HTR-8/SVneo (cell line): ENCODE results near the gene CX3CL1.
"Not testable (repeated sequence)": the region's sequence is repeated elsewhere in the genome, so short reads cannot be mapped to it uniquely, and the experiment has no call there.

Experiments
- DNase-seq: peaks from one replicate; pipeline ENCODE4 v3.0.0; 2011; ENCODE audit warnings: low spot score, mixed read lengths; ENCODE audit not compliant: insufficient read length
- FAIRE-seq: peaks from 2 replicates; lab custom pipeline; 2011; peaks lifted over from hg19 to GRCh38; lab: Jason Lieb, UNC

Gene CX3CL1

DNA sequence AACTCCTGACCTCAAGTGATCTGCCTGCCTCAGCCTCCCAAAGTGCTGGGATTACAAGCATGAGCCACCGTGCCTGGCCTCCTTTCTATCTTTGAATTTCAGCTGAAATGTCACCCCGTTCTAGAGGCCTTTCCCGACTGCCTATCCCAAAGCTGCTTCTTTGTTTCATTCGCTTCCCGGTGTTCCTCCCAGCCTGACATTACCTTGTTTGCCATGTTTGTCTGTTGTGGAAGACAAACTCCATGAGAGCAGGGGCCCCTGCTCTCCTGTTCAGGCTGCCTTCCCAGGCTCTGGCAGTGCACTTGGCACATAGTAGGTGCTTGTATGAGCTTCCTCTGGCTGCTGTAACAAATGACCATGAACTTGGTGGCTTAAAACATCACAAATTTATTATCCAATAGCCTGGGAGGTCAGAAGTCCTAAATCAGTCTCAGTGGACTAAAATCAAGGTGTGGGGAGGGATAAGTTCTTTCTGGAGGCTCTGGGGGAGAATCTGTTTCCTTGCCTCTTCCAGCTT, 16.3 kb upstream of the CX3CL1 start:
- FAIRE-seq (no peak), DNase-seq (no peak)

DNA sequence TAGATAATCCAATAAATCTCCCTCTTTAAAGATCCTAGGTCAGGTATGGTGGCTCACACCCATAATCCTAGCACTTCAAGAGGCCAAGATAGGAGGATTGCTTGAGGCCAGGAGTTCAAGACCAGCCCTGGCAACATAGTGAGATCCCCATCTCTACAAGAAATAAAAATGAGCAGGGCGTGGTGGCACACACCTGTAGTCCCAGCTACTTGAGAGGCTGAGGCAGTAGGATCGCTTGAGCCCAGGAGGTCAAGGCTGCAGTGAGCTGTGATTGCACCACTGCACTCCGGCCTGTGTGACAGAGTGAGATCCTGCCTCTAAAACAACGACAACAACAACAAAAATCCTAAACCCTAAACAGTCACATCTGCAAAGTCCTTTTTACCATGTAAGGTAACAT, 15.7 kb upstream of the CX3CL1 start:
- DNase-seq = no peak
- no peak for FAIRE-seq

DNA sequence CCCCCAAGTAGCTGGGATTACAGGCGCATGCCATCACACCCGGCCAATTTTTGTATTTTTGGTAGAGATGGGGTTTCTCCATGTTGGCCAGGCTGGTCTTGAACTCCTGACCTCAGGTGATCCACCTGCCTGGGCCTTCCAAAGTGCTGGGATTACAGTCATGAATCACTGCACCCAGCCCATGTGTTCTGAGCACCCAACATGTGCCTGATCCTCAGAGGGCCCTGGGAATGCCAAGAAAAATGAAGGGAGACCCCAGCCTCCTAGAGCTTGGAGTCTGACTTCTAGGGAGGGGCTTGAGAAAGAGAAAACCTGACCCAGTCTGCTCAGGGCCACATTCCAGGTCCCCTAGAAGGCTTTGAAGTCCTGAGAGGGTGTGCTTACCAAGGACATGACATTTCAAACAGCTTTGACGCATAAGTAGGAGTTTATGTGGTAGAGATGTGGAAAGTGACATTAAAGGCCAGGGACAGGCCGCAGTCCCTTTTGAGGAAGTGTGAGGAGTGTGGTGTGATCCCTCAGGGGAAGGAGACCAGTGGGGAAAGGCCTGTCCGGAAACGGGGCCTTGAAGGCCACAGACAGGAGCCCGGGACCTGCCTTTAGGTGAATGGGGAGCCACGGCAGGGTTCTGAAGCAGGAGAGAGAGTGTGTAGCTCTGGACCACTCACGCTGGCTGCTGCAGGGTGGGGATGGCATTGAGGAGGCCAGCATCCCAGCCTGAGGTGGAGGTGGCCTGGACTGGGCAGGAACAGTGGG, 14.8 kb upstream of the CX3CL1 start:
- no peak for FAIRE-seq
- DNase-seq = no peak

DNA sequence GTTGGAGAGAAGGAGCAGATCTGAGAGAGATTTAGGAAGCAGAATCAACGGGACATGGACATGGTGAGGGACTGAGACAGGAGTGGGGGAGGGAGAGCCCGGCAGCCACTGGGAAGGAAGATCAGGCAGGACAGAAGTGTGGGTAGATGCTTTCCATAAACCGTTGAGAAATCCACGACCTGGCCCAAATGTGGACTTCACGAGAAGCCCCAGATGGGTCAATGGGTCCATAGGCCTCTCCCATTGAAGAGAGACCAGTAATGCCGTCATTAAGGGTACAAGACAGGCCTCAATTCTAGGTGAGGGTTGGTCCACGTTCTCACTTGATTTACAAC, 14.2 kb upstream of the CX3CL1 start:
- DNase-seq = no peak
- no peak for FAIRE-seq

DNA sequence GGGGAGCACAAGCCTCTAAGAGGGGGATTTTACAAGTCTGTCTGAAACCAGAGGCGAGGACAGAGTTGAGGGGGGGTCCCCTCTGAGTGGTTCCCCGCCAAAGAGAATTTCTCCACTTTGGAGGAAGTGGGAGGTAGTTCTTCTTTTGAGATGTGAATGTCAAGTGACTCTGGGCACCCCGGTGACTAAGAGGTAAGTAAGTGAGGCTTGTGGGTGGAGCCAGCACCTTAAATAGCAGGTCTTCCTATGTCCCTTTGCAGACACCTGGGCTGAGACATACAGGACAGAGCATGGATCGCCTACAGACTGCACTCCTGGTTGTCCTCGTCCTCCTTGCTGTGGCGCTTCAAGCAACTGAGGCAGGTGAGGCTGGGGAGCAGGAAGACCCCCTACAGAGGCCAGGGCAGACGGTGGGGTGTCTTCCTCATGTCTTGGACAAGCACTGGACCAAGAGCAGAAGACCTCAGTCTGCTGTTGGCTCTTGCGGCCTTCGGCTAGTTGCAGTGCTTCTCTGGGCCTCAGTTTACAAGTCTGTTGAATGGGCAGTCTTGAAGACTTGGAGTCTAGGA, 13.7 kb upstream of the CX3CL1 start, which contains the start of gene CCL22:
TSS of gene CCL22 (plus strand) at position 257 of the 569 bp plus-strand sequence. CDS start at position 291, 34 bp downstream.
- no peak for DNase-seq
- no peak for FAIRE-seq

DNA sequence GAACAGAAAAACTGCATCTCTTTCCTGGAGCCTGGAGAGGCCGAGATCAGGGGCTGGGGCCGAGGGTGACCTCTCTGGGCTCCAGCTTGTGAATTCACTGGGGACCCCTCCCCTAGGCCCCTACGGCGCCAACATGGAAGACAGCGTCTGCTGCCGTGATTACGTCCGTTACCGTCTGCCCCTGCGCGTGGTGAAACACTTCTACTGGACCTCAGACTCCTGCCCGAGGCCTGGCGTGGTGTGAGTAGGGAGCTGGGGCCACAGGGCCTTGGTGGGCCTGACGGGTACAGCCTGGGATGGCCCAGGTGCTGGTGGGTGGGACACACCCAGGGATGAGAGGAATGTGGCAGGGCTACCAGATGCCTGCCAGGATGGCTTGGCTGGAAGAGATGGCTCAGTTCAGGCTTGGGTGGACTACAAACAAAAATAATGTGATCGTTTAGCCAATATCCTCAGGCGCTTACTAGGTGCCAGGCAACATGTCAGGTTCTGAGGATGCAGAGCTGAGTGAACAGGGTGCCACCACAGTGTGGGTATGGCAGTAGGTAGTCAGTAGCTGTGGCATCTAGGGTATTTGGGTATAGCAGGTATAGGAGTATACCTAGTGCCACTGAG, 11.9 kb upstream of the CX3CL1 start:
- FAIRE-seq = no peak
- no peak for DNase-seq

DNA sequence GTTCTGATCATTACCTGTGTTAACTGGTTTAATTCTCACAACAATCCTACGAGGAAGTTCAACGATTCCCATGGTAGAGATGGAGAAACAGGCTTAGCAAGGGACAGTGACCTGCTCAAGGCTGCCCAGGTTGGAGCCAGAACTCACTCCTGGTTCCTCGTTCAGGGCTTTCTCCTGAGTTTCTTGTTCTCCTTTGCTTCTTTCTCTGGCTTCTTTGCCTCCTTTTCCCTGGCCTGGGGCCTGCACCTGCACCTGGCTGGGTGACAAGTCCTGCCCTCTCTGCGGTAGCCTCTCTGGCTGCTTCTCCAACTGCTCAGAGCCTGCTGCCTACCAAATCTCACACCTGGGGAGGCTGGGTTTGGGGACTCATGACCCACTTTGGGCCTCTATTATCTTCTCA, 10.9 kb upstream of the CX3CL1 start:
- FAIRE-seq = no peak
- no peak for DNase-seq

DNA sequence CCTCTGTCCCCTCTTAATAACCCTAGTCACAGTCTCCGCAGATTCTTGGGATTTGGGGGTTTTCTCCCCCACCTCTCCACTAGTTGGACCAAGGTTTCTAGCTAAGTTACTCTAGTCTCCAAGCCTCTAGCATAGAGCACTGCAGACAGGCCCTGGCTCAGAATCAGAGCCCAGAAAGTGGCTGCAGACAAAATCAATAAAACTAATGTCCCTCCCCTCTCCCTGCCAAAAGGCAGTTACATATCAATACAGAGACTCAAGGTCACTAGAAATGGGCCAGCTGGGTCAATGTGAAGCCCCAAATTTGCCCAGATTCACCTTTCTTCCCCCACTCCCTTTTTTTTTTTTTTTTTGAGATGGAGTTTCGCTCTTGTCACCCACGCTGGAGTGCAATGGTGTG, 8.1 kb upstream of the CX3CL1 start:
- DNase-seq = no peak
- no peak for FAIRE-seq

DNA sequence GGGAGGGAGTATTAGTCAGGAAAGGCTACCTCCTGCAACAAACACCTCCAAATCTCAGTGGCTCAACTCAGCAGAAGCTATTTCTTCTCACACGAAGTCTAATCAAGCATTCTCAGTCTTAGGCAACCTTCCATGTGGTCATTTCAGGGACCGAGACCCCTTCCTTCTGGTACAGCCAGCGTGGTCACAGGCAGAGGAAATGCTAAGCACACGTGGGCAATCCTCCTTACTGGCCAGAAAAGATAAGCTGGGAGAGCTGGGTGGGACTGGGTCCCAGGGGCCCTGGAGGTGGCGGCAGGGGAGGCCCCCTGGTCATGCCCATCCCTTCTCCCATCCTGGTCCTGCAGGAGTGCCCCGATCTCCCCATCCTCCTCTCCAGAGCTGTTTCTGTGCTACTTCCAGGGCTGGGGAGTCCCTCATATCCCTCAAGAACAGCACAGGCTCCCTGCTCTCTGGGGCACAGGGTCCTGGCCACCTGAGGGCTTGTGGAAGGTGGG, 5.7 kb upstream of the CX3CL1 start:
- DNase-seq (no peak), FAIRE-seq (no peak)

DNA sequence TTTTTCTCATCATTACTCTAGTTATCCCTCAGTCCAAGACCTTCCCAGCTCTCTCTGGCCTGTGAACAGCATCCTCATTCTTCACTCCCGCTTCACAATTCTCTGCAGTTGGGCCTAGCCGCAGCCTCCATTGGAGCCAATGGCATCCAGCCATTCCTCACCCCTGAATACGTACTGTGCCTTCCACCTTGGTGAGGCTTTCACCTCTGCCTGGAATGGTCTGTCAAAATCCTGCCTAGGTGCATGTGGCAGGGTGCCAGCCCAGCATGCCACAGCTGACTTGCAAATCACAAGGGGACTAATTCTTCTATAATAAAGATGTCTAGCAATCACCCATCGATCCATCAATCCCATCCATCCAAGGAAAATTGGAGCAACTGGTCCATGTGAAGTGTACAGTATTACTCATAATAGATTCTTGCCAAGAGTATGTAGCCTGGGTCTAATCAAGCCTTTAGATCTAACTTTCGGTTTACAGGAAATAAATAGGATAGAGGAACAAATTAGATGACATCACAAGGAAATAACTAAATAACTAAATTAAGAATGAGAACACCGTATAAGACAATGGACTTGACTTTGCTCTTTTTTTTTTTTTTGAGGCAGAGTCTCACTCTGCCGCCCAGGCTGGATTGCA, 5.1 kb upstream of the CX3CL1 start:
- DNase-seq = no peak
- FAIRE-seq = no peak

DNA sequence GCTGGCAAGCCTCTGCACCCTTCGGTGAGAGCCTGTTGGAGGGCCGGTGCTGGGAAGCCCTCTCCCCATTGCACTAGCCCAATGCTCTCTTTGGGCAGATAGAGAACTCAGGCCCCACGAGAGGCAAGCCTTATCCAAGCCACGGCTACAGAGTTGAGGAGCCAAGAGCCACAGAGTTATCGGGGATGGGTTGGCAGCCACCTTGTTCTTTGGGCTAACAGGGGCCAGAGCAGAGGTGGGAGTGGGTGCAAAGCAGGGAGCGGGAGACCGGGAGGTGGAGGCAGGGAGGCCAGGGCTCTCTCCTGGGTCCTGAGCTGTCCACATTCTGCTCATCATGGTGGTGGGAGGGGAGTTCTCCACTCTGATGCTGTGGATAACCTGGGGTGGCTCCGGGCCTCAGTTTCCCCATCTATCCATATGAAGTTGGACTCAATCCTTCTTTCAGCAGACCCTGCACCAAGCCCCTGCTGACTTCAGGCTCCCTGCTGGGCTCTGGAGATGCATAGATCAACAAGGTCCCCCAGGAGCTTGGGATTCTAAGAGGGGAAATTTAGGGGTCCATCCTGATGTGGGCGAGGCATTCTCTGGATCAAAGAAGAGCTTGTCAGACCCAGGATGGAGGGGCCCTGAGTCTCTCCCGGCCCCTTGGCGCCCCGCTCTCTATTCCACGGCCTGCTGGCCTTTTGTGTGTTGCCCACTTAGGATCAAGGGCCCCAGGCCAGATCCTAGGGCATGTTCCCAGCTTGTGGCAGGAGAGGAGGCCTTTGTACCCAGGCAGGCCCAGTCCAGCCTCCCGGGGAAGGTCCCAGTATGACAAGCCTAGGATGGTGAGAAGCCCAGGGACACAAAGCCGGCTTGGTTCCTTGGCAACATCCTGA, 557 bp upstream of the CX3CL1 start:
- FAIRE-seq (no peak), DNase-seq (no peak)

DNA sequence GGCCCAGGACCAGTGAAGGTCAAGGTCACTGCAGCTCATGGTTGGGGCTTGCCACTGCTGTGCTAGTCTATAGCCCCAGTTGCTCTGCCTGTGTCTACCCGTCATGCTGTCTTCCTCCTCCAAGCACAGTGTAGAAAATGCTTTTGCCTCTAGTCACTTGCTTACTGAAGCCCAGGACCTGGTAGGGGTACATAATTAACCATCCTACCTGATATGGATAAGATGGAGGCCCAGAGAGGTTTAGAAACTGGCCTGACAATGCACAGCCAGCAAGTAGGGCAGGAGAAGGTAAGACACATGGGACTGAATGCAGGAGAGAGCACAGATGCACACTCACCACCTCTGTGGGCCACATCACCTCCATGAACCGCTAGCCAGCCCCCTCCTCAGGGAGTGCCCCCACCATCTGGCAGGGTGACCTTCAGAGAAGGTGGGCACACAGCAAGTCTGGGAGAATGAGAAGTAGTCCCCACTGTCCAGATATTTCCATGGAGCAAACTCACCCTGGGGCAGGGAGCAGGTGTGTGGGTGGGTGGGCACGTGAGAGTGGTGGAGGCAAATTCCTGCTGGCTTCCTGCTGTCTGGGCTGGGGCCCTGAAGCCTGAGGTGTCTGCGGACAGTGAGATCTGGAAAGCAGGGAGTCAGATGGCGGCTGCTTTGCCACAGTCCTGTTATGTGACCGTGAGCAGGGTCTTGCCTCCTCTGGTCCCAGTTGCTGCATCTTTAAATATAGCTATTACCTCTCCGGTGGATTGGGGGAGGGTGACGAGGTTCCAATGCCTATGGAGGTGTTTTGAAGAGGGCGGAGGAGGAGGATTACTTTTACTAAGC, 1.0 kb downstream of the CX3CL1 start:
- no peak for DNase-seq
- no peak for FAIRE-seq

DNA sequence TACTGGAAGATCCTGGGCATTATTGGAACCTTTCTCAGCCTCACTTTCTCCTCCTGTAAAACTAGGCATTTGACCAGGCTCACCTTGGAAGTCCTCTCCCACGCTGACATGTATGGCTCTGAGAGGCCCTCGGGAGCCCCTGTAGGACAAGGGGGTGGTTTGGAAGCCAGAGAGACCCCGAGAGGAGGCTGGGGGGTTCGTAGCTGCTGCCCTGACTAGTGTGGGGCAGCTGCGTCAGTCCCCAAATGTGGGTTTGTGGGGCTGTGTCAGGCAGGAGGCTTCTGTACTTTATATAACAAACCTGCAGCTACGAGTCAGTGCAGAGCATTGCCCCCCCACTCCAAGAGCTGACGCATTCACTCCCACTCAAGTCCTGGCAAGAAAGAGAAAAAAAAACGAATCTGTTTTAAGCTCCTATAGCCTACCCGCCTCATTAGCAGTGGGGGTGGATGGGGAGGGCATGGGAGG, 1.8 kb downstream of the CX3CL1 start:
- FAIRE-seq = no peak
- DNase-seq = no peak

DNA sequence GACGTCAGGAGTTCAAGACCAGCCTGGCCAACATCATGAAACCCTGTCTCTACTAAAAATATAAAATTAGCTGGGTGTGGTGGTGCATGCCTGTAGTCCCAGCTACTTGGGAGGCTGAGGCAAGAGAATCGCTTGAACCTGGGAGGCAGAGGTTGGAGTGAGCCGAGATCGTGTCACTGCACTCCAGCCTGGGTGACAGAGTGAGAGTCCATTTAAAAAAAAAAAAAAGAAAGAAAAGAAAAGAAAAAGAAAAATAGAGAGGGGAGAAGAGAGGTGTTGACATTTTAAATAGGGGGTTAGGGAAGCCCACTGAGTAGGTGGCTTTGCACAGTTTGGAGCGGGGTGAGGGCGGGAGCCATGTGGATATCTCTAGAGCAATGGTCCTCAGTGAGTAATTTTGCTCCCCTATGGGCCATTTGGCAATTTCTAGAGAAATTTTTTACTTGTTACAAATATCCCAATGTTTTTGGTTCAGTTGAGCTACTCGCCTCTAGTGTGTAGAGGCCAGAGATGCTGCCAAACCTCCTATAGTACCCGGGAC, 2.7 kb downstream of the CX3CL1 start:
- not testable (repeated sequence) for FAIRE-seq, DNase-seq

DNA sequence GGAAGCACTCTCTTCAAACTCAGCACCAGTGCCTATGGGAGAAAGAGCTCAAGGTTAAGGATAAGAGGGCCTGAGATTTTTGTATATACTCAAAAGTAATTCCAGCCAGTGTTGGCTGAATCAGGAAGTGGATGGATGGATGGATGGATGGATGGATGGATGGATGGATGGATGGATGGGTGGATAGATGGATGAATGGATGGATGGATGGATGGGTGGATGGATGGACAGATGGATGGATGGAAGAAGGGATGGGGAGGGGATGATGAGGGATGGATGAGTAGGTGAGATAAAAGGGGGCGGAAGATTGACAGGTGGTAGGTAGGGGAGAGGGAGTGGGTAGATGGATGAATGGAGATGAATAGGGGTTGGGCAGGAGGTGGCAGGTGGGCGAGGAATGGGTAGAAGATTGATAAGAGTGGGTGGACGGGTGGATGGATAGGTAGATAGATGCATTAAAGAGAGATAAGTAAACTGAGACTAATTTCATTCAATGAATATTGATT, 4.1 kb downstream of the CX3CL1 start:
- FAIRE-seq (no peak), DNase-seq (no peak)

DNA sequence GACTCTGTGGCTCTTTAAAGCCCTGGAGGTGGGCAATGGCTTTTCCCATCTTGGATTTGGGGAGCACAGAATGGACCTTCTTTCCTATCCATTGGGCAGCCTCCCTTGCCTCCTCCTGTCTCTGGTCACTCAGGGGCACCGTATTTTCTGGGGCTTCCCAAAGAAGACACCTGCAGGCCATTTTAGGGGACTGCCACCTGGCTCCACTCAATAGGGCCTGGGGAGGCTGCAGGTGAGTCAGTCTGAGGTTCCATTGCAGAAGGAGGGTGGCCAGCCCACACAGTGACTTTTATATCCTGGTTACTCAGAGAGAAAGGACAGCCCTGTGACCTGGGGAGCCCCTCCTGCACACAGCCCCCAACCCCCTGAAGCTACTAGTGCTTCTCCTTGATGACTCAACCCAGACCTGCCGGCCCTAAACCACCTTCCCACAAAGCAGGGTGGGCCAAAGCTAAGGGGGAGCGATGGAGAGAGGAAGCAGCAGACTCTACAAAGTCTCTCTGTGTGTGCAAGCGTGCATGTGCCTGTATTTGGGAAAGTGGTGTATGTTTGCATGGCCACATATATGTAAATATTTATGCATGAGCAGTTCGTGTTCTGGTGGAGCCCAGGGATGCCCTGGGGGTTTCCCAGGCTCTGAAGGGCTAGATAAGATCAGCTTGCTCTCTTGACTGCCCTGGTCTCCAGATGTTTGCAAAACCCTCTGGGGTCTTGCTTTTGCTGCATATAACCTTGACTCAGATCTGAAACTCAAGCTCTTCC, 5.0 kb downstream of the CX3CL1 start:
- no peak for FAIRE-seq
- DNase-seq = no peak

DNA sequence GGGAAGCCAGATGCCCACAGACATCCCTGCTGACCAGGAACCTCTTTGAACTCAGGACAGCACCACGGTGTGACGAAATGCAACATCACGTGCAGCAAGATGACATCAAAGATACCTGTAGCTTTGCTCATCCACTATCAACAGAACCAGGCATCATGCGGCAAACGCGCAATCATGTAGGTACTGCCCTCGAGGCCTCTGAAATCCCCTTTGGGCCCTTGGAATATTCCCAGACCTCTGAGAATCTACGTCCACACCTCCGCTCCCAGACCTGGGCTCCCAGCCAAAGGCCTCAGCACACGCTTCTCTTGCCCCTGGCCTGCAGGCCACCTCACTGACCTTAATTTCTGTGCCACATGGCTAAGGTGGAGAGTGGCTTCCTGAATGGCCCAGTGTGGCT, 7.3 kb downstream of the CX3CL1 start:
- no peak for DNase-seq
- FAIRE-seq = peak; percentile 69
